GM19324 (cell line): Measurements from ENCODE around the gene INPP5F.
"Not testable (repeated sequence)": the region's sequence is repeated elsewhere in the genome, so short reads cannot be mapped to it uniquely, and the experiment has no call there.

Source experiments
- ATAC-seq: cut with Tn5 transposase; IDR thresholded peaks from one replicate; pipeline ENCODE4 v1.9.1; 2021; ENCODE audit warnings: mild to moderate bottlenecking, moderate library complexity; ENCODE audit not compliant: unreplicated experiment, low FRiP score

Gene INPP5F

DNA sequence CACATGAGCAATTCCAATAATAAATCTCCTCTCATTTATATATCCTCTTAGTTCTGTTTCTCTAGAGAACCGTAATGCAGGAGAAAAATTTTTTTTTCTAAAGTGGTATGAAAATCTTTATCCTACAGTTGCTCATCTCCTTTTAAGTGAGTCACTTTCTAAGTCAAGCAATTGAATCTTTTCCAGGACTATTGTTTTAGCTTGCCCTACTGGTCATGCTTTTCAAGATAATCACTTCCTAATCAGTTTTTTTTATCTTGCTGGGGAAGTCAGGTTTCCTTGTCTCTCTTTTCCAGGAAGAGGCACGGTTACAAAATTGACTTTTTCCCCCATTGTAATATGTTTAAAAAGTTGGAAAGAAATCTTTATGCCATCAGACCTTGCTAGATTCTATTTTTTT lies 44.0 kb downstream of the INPP5F start:
- no peak for ATAC-seq

DNA sequence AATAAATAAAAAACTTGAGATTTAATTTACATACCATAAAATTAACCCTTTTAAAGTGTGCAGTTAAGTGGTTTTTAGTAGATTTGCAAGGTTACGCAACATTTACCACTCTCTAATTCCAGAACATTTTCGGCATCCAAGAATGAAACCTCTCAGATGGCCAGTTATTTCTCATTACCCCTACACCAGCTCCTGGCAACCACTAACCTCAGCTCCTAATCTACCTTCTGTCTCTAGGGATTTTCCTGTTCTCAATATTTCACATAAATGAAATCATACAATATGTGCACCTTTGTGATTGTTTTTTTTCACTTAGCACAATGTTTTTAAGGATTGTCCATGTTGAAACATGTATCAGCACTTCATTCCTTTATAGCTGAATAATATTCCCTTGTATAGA lies 45.1 kb downstream of the INPP5F start:
- ATAC-seq: no peak

DNA sequence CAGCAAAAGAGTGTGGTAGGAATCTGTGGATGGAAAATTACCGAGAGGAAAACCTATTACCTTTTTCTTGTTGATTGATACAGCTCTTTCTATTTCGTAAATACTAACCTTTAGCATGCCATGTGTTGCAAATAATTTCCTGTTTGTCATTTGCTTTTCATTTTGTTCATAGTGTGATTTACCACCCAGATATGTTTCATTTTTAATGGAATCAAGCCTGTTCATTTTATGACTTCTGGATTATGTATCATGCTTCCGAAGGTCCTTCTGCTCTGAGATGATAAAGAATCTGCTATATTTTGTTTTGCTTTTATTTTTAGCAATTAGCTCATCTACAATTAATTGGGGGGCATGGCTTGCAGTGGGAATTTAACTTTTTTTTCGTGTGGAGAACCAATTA lies 46.5 kb downstream of the INPP5F start:
- no peak for ATAC-seq

DNA sequence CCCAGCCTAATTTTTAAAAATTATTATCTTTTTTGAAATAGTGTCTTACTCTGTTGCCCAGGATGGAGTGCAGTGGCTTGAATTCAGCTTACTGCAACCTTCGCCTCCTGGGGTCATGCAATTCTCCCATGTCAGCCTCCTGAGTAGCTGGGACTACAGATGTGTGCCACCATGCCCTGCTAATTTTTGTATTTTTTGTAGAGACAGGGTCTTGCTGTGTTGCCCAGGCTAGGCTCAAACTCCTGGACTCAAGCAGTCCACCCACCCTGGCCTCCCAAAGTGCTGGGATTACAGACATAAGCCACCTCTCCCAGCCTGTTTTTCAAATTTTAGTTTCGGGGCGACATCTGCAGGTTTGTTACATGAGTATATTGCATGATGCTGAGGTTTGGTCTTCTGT lies 47.2 kb downstream of the INPP5F start:
- not testable (repeated sequence) for ATAC-seq

DNA sequence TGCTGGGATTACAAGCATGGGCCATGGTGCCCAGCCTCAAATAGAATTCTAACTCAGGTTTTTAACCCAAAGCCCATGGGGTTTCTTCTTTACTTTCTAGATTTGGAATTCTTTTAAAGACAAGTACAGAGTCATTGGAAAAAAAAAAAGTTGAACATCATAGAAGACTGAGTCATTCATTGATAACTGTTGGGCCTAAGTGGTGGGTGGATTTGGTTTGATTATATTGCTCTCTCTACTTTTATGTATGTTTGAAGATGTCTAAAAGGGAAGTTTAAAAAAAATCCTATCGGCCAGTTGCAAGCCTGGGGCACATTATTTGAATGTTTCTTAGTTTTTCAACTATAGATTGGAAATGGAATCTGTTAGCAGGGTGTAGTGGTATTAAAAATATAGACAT lies 49.7 kb downstream of the INPP5F start:
- ATAC-seq: no peak

DNA sequence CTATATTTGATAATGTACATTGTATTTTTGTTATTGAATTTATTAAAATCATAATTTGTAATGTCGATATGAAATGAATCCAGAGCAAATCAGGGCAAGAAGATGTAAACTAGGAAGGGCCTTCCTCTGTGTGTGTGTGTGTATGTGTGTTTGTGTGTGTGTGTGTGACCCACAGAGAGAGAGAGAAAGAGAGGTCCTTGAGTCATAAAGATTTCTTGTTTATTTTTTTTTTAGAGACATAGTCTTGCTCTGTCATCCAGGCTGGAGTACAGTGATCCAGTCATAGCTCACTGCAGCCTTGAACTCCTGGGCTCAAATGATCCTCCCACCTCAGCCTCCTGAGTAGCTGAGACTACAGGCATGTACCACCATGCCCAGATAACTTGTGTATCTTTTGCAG lies 50.7 kb downstream of the INPP5F start:
- ATAC-seq: no peak

DNA sequence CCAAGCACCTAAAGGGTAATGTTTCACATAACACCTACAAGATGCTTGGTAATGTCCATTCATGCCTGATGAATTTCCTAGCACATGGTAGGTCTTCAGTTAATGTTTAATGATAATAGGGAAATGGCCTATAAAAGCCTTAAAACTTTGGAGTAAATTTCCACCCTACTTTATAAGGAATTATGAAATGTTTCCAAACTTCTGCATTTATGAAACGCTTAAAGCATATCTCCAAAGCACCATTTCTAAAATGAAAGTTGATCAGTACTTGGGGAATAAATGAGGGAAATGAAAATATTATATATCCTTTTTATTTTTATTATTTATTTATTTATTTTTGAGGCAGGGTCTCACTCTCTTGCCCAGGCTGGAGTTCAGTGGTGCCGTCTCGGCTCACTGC lies 51.8 kb downstream of the INPP5F start:
- no peak for ATAC-seq

DNA sequence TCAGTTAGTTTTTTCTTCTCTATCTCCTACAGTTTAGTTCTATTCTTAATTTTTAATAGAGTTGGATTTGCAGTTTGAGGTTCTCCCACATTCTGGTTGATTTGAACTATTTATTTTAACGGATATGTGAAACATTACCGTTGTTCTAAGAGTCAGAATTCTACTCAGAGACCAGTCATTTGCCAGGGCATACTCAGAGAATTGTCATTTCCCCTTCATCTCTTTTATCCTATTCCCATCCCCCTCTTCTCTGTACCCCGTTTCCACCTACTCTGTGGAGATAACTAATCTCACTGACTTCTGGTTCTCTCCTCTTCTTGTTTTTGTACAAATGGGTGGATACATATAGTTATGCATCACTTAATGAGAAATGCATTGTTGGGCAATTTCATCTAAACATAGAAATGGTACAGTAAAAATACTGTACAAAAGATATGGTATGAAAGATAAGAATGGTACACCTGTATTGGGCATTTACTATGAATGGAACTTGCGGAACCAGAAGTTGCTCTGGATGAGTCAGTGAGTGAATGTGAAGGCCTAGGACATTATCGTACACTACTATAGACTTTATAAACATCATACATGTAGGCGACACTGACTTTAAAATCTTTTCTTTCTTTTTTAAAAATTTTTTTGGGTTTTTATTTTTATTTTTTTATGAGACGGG lies 53.1 kb downstream of the INPP5F start:
- no peak for ATAC-seq

DNA sequence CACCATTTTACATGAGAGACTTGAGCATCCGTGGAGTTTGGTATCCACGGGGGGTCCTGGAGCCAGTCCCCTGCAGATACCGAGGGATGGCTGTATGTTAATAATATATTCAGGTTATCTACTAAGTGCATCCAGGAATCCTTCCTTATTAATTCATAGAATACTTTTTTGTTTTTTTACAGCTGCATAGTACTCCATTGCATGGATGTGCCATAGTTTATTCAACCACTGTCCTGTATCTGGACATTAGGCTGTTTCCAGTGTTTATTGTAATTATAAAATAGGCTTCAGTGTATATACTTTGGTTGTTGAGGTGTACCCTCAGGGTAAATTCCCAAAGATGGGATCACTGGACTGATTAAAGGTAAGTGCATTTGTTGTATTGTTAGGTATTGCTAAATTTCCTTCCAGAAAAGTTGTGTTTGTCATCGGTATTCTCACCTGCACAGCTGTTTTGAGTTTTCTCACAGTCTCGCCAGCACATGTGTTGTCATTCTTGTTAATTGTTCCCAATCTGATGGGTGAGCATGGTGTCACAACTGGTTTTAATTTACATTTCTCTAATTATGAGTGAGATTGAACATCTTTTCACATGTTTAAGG lies 55.1 kb downstream of the INPP5F start:
- ATAC-seq: no peak

DNA sequence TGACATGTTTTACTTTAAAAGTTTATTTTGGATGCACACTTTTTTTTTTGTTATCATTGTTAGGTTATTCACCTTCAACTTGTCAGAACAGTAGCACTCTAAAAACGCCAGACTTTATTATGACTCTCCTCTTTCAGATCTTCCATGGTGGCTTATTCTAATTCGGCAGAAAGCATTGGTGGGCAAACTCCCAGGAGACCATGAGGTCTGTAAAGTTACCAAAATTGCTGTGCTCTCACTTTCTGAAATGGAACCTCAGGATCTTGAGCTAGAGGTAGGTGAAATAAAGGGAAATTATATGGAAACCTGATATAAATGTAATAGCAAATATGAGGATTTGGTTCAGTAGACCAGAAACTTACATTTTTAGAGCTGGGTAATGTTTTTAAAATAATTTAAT lies 55.6 kb downstream of the INPP5F start:
- no peak for ATAC-seq

DNA sequence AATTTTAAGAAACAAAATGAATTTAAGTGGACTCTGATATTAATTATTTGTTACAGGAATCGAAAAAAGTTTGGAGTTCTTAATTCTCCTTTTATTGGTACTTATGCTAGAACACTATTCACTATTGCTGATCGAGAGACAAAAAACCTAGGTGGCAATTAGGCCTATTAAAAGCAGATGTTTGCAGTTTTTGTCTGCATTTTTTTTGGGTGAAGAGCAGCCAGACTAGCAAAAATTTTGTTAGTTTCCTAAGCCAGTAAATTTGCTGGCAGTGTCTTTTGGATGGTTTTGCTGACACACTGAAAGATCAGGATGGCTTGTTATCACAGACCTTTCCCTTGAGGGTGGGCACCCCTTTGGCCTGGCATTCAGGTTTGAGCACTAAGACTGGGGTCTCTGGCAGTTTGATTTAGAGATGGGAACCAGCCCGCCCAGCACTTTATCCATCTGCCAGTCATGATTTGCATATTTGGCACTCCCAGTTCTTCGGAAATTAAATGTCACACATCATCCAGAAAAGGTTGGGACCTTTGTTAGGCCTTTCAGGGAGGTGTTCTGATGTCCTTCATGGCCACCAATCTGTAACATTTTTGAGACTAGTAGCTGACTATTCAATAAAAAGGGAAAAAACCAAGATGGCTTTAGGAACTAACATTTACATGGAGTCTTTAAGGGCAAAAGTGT lies 57.3 kb downstream of the INPP5F start:
- ATAC-seq: no peak

DNA sequence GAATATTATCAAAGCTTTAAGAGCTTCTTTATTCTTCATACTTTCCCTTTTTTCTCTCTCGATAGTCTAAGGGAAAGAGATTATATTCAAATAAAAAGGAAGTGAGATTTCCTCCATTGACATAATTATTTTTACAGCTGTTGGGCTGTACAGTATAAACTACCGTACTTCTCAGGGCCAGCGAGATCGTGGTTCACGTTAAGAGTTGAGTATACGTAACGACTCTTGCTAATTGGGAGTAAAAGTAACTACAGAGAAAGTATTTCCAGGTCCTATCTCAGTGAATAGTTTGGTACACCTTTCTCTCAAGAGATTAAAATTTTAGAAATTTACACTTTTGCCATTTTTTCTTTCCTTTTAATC lies 57.8 kb downstream of the INPP5F start:
- ATAC-seq: no peak

DNA sequence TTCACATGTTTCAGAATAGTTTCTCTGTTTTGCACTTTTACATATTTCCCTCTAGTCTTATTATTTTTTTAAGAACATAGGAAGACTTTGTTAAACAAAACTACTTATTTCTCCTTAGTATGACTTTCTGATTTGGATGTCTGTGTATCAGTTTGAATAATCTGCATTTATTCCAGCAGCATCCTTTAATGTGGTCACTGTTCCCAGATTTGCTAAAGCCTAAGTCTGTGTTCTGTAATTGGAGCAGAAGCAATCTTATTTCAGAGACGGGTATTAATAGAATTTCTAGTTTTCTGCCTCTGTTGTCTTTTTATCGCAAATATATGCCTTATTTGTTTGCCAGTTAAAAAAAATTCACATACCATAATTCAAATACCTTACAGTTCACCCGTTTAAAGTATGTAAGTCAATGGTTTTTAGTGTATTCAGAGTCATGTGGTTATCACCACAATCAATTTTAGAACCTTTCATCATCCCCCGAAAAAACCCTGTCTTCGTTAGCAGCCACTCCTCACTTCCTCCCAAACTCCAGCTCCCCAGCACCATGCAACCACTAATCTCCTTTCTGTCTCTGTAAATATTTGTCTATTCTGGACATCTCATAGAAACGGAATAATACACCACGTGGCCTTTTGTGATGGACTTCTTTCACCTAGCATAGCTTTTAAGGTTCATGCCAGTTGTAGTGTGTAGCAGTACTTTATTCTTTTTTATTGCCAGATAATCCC lies 58.7 kb downstream of the INPP5F start:
- no peak for ATAC-seq

DNA sequence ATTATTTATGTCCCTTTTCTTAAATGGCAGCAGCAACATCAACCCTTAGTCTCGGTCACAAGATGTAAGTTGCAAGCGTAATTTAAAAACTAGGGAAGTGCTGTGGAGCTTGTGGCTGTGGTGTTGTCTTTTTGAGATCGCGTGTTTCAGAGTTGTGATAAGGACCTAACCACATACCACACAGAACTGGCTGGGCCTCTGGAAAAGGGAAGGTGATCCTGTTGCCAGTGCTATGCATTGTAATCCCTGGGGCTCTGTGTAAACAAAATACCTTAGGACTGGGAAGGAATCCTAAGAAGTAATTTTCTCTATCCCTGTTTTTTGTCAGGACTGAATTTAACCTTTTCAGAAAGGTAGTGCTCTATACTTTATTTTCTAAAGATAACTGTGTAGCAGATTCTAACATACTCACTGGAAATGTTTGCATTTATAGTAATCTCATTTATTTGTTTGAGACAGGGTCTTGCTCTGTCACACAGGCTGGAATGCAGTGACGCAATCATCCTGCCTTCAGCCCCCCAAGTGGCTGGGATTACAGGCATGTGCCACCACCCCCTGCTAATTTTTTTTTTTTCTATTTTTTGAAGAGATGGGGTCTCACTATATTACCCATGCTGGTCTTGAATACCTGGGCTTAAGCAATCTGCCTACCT lies 60.4 kb downstream of the INPP5F start:
- no peak for ATAC-seq

DNA sequence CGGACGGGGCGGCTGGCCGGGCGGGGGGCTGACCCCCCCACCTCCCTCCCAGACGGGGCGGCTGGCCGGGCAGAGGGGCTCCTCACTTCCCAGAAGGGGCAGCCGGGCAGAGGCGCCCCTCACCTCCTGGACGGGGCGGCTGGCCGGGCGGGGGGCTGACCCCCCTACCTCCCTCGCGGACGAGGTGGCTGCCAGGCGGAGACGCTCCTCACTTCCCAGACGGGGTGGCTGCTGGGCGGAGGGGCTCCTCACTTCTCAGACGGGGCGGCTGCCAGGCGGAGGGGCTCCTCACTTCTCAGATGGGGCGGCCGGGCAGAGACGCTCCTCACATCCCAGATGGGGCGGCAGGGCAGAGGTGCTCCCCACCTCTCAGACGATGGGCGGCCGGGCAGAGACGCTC lies 69.3 kb downstream of the INPP5F start:
- ATAC-seq: not testable (repeated sequence)

DNA sequence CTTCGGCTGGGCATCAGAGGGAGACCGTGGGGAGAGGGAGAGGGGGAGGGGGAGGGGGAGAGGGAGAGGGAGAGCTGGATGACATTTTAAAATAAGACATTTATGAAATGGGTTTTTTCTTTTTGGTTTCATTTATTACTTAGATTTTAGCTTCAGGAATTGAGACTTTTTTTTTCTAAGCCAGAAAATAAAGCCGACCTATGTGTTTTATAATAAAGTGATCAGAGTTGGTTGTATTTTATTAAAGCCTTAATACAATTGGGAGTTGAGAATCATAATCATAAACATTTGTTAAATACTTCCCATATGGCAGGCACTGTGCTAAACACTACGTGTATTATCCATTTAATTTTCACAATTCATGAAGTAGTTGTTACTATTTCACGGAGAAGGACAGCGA lies 70.2 kb downstream of the INPP5F start:
- ATAC-seq: no peak

DNA sequence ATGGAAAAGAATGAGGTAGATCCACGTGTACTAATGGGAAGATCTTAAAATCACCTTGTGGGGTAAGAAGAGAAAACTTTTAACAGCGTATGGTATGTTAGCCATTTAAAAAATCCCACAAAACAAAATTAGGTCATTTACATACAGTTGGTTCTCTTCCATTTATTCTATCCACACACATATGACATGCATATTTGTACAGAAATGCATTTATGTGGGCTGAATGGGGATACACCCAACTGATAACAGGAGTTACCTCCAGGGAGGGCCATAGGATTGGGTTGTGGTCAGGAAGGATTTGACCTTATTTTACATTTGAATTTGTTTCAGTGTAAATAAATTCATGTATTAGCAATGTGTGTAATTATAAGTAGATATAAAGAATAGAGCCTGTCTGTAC lies 75.3 kb downstream of the INPP5F start:
- no peak for ATAC-seq

DNA sequence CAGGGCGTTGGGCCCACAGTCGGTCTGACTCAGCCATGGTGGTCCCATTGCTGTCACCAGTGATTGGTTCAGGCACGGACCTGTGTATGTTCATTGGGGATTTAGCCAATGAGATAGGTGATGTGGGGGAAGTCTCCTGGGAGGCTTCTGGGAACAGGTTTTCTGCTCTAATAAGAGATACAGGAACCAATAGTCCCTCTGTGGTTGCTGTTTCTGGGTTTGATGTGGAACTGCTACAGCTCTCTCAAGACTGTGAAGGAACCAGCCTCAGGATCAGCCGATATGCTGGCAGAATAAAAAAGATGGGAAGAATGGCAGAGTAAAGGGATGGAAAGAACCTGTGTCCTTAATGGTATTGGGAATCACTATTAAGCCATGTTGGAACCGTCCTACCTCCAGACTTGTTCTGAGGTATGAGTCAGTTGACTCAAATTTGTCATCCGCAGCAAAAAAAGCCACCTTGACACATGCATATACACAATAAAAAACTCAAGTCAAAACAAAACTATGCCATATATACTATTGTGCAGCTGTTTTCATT lies 76.2 kb downstream of the INPP5F start:
- ATAC-seq: no peak

DNA sequence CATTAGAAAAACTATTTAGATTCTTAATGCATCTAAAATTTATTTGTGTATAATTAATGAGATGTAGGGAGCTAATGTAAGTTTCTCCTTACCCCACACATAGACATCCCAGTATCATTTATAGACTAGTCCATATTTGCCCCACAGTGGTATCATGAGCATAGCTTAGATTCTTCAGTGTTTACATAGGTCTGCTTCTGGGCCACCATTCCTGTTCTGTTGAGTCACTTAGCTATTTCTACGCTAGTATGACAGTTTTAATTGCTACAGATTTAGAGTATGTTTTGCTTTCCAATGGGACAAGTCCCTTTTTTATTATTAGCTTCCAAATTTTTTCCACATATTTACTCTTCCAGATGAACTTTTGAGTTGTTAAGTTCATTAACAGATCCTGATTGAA lies 77.4 kb downstream of the INPP5F start:
- ATAC-seq: no peak

DNA sequence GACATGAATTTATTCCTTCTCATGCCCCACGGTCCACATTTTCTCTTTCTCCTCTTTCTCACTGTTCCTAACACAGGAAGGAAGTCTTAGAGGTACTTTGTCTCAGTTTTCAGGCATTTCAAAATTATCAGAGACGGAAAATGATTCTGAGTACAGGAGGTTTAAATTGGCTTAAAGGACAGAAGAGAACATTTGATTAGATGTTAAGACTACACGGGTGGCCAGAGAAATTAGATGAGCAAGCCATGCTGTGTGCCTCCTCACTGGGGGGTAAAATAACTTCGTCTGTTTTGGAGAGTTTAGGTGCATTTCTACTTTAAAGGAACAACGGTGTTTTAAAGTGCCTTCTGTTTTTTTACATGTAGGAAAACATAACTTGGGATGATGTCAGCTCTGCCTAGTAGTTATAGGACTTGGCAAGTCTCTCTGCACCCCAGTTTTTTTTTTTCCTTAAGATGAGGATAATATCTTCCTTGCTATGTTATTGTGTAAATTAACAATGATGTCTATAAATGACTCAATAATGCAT lies 79.9 kb downstream of the INPP5F start:
- no peak for ATAC-seq
